GM21723 (cell line): ENCODE measurements around the gene CMC1.
"Not testable (repeated sequence)": the region's sequence is repeated elsewhere in the genome, so short reads cannot be mapped to it uniquely, and the experiment has no call there.

Experiments used
- ATAC-seq: cut with Tn5 transposase; IDR thresholded peaks from one replicate; pipeline ENCODE4 v1.9.1; 2021; ENCODE audit warnings: mild to moderate bottlenecking, moderate library complexity; ENCODE audit not compliant: unreplicated experiment

The CMC1 gene

DNA sequence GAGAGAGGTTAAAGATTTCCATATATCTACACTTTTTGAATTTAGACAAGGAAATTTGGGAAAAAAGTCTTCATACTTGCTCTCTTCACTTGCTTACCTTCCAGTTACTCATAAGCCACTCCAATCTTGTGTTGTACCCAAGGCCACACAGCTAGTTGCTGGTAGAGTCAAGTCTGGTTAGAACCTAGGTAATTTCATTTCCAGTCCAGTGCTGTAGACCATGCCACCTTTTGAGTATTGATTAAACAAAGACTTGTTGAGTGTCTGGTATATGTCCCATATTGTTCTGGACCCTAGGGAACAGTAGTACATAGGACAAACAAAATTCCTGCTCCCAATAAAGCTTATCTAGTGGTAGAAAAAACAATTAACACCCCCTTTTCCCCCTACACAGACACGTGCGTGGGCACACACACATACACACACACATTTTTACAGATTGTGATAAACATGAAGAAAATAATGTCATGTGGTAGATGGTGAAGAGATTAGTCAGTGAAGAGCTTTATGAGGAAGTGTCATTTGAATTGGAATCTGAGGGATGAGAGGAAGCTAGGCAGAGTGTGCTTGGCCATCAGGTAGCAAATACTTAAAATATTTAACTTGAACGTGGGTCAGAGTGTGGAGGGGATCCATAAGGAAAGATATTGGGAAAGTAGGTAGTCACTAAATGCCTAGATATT is 2.1 kb downstream of the CMC1 start:
- no peak for ATAC-seq

DNA sequence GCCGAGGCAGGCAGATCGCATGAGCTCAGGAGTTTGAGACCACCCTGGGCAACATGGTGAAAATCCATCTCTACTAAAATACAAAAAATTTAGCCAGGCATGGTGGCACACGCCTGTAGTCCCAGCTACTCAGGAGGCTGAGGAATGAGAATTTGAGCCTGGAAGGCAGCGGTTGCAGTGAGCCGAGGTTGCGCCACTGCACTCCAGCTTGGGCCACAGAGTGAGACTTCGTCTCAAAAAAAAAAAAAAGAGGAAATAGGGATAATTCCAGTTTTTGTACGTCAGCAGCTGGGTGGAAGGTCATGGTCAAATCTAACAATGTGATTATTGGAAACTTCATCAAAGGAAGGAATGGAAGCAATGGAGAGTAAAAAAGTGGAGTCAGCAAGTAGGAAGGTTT is 3.1 kb downstream of the CMC1 start:
- ATAC-seq = no peak

- ATAC-seq = no peak
These were observed 5.9 kb downstream of the CMC1 start for GRCh38 chr3:28247286-28247685.

GRCh38 chr3:28250999-28251398 is 9.6 kb downstream of the CMC1 start:
- ATAC-seq = no peak

DNA sequence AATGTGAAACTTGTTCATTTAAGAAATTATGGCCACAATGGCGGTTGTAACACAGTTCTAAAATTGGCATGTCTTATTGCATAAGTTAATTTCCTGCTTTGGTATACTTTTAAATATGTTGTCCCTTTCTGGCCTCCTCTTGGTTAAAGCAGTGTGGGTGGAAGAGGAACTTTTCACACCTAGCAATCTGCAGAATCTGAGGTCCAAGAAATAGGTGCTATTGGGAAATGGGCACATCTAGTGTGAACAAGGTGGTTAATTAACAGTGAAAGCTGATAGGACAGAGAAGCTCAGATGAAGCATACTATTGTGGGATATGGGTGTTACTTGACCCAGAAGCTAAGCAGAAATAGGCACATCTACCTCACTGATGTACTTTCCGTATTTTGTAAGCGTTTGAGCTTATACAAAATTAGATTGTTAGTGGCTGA is 10.6 kb downstream of the CMC1 start:
- ATAC-seq = no peak

DNA sequence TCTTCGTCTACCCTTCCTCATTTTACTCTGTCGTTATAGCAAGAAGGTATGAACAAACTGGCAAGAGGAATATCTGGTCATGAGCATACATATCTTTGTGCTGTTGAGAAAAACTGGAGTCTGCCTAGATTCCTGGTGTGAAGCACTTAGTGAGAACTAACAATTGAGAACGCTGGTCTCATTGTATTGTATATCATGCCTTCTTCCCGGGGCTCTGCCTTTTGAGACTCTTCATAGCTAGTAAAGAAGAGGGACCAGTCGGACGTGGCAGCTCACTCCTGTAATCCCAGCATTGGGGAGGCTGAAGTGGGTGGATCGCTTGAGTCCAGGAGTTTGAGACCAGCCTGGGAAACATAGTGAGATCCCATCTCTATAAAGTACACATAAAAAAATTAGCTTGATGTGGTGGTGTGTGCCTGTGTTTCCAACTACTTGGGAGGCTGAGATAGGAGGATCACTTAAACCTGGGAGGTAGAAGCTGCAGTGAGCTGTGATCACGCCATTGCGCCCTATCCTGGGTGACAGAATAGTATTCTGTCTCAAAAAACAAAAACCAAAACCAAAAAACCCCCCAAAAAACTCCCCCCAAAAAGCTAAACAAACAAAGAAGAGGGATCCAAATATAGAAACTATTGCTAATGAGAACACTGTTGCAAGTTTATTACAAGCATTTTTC is 11.8 kb downstream of the CMC1 start:
- no peak for ATAC-seq

DNA sequence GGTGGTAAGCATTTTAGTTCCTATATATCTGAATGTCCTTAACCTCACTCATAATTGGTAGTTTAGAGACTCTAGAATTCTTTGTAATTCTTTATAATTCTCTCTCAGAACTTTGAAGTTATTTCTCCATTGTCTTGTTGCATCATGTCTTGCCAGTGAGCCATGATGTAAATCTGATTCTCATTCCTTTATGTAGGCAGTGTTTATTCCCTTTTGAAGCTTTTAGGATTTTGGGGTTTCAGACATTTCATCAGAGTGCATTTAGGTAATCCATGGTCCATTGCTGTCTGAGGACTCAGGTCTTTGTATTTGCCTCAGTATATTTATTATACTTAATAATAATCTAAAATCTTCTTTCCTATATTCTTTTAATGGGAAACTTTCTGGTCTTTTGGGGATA is 20.6 kb downstream of the CMC1 start:
- no peak for ATAC-seq

- no peak for ATAC-seq
These were observed 24.2 kb downstream of the CMC1 start for GRCh38 chr3:28265641-28266040.

- no peak for ATAC-seq
These were observed 26.8 kb downstream of the CMC1 start for GRCh38 chr3:28267984-28268849.

- ATAC-seq = no peak
These were observed 27.6 kb downstream of the CMC1 start for GRCh38 chr3:28268989-28269388.

DNA sequence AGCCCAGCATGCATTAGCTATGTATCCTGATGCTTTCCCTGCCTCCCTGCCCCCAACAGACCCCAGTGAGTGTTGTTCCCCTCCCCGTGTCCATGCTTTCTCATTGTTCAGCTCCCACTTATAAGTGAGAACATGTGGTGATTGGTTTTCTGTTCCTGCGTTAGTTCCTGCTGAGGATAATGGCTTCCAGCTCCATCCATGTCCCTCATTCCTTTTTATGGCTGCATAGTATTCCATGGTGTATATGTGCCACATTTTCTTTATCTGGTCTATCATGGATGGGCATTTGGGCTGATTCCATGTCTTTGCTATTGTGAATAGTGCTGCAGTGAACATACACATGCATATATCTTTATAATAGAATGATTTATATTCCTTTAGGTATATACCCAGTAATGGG is 28.5 kb downstream of the CMC1 start:
- ATAC-seq = not testable (repeated sequence)

GRCh38 chr3:28273837-28274236 is 32.4 kb downstream of the CMC1 start:
- ATAC-seq = no peak

DNA sequence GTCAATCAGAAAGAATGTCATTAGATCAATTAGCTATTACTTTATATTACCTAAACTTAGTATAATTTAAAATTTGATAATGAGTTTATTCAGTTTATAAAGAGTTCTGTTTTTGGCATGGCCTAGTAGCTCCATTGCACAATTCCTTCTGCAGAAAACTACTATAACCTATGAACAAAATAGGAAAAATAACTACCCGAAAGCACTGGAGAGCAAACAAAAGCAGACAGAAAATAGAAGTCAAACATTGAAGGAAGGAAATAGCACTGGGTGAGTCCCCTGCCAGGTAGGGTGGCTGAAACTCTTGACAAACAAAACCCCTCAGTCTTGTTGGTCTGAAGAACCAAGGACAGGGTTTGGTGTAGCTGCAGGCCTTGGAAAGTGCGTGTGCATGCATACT is 37.5 kb downstream of the CMC1 start:
- no peak for ATAC-seq

- ATAC-seq = no peak
These were observed 38.4 kb downstream of the CMC1 start for GRCh38 chr3:28279770-28280169.

GRCh38 chr3:28280781-28281180 is 39.4 kb downstream of the CMC1 start:
- no peak for ATAC-seq

GRCh38 chr3:28286595-28286994 is 45.2 kb downstream of the CMC1 start:
- ATAC-seq = peak; percentile 86

- ATAC-seq = no peak
These were observed 45.6 kb downstream of the CMC1 start for GRCh38 chr3:28287046-28287445.

- no peak for ATAC-seq
These were observed 49.5 kb downstream of the CMC1 start for GRCh38 chr3:28290863-28291300.

DNA sequence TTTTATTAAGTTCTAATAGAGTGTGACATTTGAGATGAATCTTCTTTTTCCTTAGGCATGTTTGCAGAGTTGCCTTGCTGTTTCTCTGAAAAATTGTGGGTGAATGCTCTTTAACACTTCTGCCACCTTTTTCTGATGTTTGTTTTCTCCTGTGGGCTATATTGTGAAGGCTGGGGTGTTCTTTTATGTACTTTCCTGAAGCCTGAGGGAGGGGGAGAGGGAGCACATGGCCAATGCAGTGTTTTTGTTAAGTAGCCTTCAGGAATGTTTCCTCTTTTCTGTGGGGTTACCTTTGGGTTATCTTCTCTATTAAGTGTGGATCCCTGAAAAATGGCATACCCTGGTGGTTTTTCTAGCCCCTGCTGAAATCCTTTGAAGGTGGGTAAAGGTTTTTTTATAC is 50.2 kb downstream of the CMC1 start:
- no peak for ATAC-seq

GRCh38 chr3:28292622-28293021 is 51.2 kb downstream of the CMC1 start:
- no peak for ATAC-seq

GRCh38 chr3:28294667-28295413 is 53.4 kb downstream of the CMC1 start:
- no peak for ATAC-seq
